Colonic mucosa (tissue), 4 donors: ENCODE results near the gene LRRC4B. TPM values are rescaled to one million over a fixed set of nuclear protein-coding genes. Genes with fewer than 3 reads are reported as not detected.

Experiments
- DNase-seq: peaks from one replicate; pipeline ENCODE4 v3.0.0-alpha.2; 2020
- H3K27ac ChIP-seq: fragments of 200-600 bp; one replicate; pipeline ENCODE4 v1.8.0; 2021
- H3K27me3 ChIP-seq: fragments of 200-600 bp; one replicate; pipeline ENCODE4 v1.8.0; 2021
- H3K36me3 ChIP-seq: fragments of 200-600 bp; one replicate; pipeline ENCODE4 v1.8.0; 2021
- H3K4me1 ChIP-seq: fragments of 200-600 bp; one replicate; pipeline ENCODE4 v1.8.0; 2021; ENCODE audit warnings: mild to moderate bottlenecking
- H3K4me3 ChIP-seq: fragments of 200-600 bp; one replicate; pipeline ENCODE4 v1.8.0; 2021
- H3K9ac ChIP-seq, 2 donors: one replicate each; pipeline ENCODE4 v1.7.0; 2013; ENCODE audit warnings: control low read depth in 2 of 2, low read depth in 2 of 2, low read length in 2 of 2
- H3K9me3 ChIP-seq: fragments of 200-600 bp; one replicate; pipeline ENCODE4 v1.8.0; 2021
- CTCF ChIP-seq: fragments of 200-600 bp; IDR thresholded peaks from one replicate; pipeline ENCODE4 v1.8.0; 2022; ENCODE audit warnings: antibody characterized with exemption, mild to moderate bottlenecking
- intact Hi-C: fragments of 100-400 bp; cut with DNase I; formaldehyde crosslinking; loops from one replicate; pipeline ENCODE4 v1.14.1; 2022
- total RNA-seq, 2 donors: library from RNA; stranded (reverse); fragmentation: NEBNext Ultra II Directional in 1 of 2; extraction: Animal tissue kit (Norgen Biotek cat#: 25700) in 1 of 2; gene quantifications; one replicate each; pipeline ENCODE4 v1.2.1, GENCODE V29; 2021
- donor health status: healthy.
- donor health status: DM: no; HTN: no; CAD: no.
- donor health status: DM: no; HTN: no; CAD: no.

LRRC4B gene
- total RNA-seq, 2 donors from 2014 or later = 1.1 TPM

GRCh38 chr19:50500753-50501151 is 67.5 kb downstream of the LRRC4B start:
- intact Hi-C loops = no loop called here
- TF ChIP-seq CTCF = no peak
- Histone ChIP-seq H3K27me3 (no peaks in the 10 kb centered on the region), H3K36me3 (no peaks in the 10 kb centered on the region), H3K9ac (no peak overlapping the region), H3K27ac (no peak overlapping the region), H3K4me3 (no peak overlapping the region), H3K4me1 (no peaks in the 10 kb centered on the region), H3K9me3 (no peaks in the 10 kb centered on the region)
- DNase-seq = no peak

- no peak for TF ChIP-seq CTCF
- no peak for DNase-seq
- H3K9ac ChIP-seq = no peak overlapping the region
- H3K27me3 ChIP-seq = no peaks in the 10 kb centered on the region
- no peaks in the 10 kb centered on the region for H3K36me3 ChIP-seq
- H3K4me3 ChIP-seq = no peak overlapping the region
- H3K9me3 ChIP-seq = no peaks in the 10 kb centered on the region
- intact Hi-C loops = no loop called here
- H3K4me1 ChIP-seq = no peaks in the 10 kb centered on the region
- no peak overlapping the region for H3K27ac ChIP-seq
These were observed 68.0 kb downstream of the LRRC4B start for GRCh38 chr19:50500060-50500752.

- no peaks in the 10 kb centered on the region for H3K36me3 ChIP-seq
- no peak overlapping the region for H3K27ac ChIP-seq
- H3K4me3 ChIP-seq = no peak overlapping the region
- TF ChIP-seq CTCF = no peak
- H3K27me3 ChIP-seq = no peaks in the 10 kb centered on the region
- H3K9ac ChIP-seq = no peak overlapping the region
- DNase-seq = no peak
- intact Hi-C loops = no loop called here
- H3K4me1 ChIP-seq = no peaks in the 10 kb centered on the region
- H3K9me3 ChIP-seq = no peaks in the 10 kb centered on the region
These were observed 69.8 kb downstream of the LRRC4B start for GRCh38 chr19:50498219-50499056.

GRCh38 chr19:50497022-50497405 is 71.2 kb downstream of the LRRC4B start:
- H3K36me3 ChIP-seq = no peaks in the 10 kb centered on the region
- no peaks in the 10 kb centered on the region for H3K9me3 ChIP-seq
- no peaks in the 10 kb centered on the region for H3K4me1 ChIP-seq
- intact Hi-C loops = no loop called here
- no peak overlapping the region for H3K27ac ChIP-seq
- no peak overlapping the region for H3K4me3 ChIP-seq
- H3K27me3 ChIP-seq = no peaks in the 10 kb centered on the region
- TF ChIP-seq CTCF = no peak
- no peak for DNase-seq
- H3K9ac ChIP-seq = no peak overlapping the region

- intact Hi-C loops = no loop called here
- H3K27me3 ChIP-seq = no peaks in the 10 kb centered on the region
- H3K4me3 ChIP-seq = no peak overlapping the region
- H3K27ac ChIP-seq = no peak overlapping the region
- H3K4me1 ChIP-seq = no peaks in the 10 kb centered on the region
- H3K9ac ChIP-seq = no peak overlapping the region
- TF ChIP-seq CTCF = no peak
- no peak for DNase-seq
- no peaks in the 10 kb centered on the region for H3K36me3 ChIP-seq
- H3K9me3 ChIP-seq = no peaks in the 10 kb centered on the region
These were observed 71.8 kb downstream of the LRRC4B start for GRCh38 chr19:50496189-50497021.
